NCI-H2196 treated with DMSO at 0.1 percent for 48 hours (cell line): ENCODE data around the gene FBXO41.

Experiments
- DNase-seq: peaks from one replicate; lab custom pipeline; 2025; ENCODE audit not compliant: unreplicated experiment; lab: John Stamatoyannopoulos, UW

Gene FBXO41, protein sequence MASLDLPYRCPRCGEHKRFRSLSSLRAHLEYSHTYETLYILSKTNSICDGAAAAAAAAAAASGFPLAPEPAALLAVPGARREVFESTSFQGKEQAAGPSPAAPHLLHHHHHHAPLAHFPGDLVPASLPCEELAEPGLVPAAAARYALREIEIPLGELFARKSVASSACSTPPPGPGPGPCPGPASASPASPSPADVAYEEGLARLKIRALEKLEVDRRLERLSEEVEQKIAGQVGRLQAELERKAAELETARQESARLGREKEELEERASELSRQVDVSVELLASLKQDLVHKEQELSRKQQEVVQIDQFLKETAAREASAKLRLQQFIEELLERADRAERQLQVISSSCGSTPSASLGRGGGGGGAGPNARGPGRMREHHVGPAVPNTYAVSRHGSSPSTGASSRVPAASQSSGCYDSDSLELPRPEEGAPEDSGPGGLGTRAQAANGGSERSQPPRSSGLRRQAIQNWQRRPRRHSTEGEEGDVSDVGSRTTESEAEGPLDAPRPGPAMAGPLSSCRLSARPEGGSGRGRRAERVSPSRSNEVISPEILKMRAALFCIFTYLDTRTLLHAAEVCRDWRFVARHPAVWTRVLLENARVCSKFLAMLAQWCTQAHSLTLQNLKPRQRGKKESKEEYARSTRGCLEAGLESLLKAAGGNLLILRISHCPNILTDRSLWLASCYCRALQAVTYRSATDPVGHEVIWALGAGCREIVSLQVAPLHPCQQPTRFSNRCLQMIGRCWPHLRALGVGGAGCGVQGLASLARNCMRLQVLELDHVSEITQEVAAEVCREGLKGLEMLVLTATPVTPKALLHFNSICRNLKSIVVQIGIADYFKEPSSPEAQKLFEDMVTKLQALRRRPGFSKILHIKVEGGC

DNA sequence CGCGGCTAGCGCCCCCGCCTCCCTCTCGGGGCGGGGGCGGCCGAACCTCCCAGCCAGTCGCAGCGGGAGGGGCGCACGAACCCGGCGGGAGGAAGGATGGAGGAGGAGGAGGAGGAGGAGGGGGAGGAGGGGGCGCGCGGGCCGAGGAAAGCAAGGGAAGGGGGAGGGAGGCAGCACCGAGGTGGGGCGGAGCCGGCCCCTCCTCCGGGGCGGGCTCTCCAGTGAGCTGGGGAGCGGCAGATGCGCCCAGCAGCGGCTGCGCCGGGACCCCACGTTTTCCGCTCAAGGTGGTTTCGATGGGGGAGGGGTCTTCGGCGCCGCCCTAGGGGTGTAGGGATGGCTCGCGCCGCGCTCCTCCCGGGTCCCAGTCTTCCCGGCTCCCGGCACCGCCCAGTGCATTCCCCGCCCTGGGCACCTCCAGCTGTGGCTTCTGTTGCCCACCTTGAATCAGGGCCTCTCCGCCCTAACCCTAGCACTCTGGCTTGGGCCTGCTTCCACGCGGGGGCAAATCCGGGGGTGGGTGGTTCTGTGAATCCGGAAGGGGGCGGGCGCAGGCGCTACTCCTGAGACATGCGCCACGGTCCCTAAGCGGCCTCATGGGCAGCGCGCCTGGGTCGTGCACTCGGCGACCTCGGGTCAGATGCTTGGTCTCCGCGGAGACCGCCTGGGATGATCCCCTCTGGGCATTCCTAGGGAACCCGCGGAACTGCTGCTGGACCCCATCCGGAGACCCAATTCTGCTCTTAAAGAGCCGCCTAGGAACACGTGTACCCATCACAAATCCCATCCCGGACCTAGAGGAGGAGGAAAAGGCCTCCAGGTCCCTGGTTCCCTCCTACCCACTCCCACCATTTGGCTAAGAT, at the start of gene FBXO41:
Gene FBXO41 (minus strand): TSS at position 183 of the 863 bp plus-strand sequence. CDS start 14,848 bp downstream, outside the sequence.
- DNase-seq = no peak

DNA sequence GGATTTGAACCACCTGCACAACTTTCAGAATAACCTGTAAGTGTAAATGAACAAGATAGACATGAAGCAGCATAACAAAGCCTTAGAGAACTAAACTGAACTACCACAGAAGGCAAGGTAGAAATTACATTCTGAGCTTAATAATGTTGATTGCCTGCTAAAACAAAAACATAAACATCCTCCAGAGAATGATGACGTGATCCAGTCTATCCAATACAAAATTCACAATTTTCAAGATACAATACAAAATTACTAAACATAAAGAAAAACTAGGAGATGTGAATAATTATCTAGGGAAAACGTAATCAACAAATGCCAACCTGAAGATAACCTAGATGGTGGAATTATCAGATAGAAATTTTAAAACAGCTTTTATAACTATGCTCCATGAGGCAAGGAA, 49.8 kb upstream of the FBXO41 start:
- no peak for DNase-seq

DNA sequence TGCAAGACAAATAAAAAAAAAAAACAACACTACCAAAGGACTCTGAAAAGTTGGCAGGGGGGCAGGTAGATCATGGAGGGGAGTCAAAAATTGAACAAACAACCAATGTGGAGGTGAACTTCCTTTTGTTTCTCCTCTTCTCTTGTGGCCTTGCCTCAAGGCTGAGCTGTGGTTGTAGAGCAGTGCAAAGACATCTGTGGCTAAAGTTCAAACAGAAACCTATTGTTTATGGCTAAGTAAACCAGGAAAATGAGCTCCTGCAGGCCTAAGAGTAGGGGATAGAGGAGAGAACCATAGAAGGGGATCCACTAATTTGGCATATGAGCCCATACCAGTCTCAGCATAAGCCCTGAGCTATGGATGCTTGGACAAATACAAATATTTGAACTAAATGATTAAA, 49.3 kb upstream of the FBXO41 start:
- DNase-seq = no peak

DNA sequence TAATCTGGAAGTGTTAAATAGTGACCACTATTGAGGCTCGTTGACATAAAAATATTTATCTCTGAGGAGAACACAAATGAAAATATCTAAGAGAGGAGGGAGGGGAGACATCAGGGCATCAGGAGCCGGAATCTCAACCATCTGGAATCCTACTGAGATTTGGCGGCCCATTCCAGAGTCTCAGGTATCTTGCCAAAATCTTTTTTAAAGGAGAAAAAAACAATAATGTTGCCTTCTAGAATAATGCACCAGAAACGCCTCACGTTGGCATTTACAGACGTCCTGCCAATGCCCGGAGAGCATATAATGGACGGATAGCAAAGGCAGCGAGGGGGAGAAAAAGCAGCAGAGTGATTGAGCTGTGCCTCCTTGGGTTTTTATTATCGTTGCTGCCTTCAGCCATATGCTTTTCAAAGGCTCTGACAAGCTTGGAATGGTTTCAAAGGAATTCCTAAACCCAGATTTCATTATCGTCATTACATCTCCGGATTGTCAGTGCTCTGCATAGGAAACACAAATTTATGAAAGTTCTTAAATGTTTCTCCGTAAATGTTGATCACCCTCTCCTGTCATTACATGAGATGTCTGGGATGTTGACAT, 39.9 kb upstream of the FBXO41 start:
- DNase-seq = no peak

DNA sequence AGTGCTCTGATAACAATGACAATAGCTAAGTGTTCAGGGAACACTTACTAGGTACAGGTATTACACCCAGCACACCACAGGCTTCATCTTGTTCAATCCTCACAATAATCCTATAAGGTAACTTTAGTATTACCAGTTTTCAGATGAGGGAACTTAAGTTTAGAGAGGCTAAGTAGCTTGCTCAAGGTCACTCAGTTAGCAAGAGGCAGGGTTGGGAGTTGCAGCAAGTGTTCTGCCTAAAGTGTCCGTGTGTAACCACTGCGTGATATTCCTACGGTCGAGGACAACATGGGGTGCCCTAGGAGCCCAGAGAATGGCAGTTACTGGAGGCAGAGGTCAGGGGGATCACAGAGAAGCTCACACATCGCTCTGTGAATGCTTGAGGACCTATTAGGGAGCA, 39.3 kb upstream of the FBXO41 start:
- DNase-seq = no peak

DNA sequence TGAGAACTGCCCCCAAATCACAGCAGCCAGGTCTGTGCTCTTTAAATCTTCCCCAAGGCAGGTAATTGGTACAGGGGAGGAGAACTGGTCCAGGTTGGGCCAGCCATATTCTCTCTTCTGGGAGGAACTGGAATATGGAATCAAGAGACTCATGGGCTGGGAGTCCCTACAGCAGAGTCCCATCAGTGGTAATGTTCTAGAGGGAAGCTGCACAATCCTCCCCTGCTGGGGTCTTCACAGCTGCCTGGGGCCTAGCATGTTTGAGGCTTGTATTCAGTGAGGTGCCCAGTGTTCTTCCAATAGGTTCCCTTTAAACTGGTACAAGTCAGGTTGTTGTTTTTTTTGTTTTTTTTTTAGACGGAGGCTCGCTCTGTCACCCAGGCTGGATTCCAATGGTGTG, 30.2 kb upstream of the FBXO41 start:
- no peak for DNase-seq

DNA sequence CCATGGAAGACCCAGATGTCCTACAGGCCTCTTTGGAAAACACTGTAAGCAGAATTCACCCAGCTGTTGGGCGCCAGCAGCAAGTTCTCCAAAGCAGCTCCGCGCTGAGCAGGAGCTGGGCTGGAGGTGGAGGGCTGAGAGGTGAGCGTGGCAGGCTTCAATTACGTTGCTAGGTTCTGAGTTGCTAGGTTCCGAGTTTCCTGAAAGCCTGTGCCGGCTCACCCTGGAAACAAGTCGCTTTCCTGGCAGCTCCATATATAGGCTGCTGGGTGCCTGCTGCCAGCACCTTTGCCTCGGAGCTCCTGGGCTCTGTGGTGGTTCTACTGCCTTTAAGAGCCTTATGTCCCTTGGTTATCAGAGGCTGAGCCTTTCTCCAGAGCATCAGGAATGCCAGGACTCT, 23.4 kb upstream of the FBXO41 start:
- no peak for DNase-seq

DNA sequence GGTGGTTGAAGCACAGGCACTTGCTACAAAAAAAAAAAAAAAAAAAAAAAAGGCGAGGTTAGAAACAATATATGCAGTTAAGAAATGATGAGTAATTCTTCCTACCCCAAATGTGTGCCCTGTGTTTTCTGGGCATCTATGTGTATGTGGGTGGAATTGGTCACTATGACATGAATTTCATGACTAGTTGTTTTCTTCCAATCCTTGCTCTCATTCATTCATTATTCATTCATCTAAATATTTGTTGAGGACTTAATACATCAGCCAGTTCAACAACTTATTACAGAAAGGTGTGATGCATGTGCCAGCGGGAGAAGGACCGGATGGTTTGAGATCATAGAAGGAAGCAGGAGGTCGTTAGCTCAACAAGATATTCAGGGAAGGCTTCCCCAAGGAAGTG, 17.4 kb upstream of the FBXO41 start:
- DNase-seq = no peak

DNA sequence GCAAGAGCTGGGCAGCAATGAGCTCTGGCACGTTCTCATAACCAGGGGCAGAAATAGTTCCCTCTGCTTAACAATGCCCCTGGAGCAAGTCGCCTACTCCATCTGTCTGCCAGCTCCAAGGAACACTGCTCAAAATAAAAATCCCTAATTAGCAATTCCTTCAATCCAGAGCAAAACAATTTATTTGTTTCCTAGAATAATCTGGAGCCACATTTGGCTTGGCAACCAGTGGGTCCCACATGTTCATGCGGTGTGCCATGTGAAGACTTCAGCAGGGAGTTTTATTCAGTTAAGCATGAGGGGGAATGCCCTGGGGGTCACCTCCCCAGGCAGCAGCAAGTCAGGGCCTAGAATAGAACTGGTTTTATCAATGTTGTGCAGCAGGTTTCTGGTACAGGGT, 16.6 kb upstream of the FBXO41 start:
- no peak for DNase-seq

DNA sequence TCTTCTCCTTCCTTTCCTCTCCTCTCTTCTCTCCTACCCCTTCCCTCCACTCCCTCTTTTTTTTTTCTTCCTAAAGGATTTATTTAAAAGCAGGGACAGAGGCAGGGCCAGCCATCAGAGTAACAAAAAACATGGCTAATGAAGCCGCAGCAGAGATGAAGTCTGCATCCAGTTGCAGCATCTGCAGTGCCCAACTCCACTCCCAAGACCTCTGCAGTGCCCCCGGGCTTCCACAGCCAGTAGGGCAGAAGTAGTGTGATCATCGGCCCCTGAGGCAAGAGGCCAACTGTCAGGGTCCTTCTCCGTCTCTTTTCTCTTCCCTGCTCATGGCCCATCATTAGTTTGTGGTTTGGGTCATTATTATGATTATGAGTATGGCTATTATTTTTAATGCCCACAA, 13.3 kb upstream of the FBXO41 start:
- DNase-seq = no peak

DNA sequence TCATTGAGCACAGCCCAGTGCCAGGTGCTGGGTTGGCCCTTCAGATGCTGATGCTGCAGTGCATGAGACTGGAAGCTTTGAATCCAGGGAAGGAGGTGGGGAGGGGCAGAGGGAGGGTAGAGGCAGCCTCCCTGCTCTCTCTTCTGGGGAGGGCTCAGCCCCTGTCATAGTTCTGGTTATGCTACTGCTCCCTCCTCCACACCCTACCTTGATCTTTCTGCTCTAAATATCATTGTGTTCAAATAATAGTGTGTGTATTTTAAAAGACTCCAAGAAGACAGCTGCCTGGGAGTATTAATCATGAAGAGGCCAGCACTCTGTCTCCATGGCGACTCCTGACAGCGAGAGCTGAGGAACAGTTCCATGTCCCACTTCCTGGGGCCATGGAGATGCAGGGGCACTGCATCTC, 12.9 kb upstream of the FBXO41 start:
- no peak for DNase-seq

DNA sequence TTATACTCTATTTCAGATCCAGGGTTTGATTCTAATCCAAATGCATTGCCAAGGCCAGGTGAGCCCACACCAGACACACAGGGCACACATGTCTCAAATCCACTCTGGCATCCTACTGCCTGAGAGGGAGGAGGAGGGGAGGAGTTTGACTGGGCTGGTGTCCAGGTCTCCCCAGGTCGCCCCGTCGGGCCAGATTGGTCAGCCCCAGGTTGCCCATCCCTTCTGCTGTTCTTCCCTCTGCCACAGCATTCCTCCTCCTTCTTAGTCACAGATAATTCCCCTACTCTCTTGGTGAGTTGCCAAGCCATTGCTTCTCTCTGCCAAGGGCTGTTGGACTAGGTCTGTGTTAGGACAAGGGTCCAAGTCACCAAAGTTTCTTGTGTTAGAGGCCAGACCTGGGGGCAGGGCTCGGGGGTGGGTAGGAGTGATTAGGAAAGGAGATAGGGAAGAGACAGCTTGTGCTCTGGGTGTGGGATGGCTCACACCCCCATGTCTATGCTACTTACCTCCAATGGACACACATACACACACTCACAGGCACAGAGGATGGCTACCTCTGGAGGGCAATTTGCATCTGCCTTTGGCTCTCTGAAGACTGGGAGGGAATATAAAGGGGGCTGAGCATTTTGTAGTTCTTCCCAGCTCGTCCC, 11.6 kb upstream of the FBXO41 start:
- no peak for DNase-seq

DNA sequence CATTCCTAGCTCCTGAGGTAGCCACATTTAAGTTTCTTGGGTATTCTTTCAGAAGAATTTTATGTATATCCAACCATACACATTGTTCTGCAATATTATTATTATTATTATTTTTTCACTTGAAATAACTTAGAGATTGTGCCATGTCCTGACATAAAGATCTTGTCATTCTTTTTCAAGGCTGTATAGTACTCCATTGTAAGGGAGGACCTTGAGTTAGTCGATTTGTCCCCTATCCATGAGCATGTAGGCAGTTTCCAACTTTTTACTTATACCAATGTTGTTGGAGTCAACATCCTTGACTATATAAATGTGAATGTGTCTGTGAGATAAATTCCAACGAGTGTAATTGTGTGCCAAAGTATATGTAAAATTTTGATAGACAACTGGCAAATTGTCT, 10.0 kb upstream of the FBXO41 start:
- DNase-seq = no peak

DNA sequence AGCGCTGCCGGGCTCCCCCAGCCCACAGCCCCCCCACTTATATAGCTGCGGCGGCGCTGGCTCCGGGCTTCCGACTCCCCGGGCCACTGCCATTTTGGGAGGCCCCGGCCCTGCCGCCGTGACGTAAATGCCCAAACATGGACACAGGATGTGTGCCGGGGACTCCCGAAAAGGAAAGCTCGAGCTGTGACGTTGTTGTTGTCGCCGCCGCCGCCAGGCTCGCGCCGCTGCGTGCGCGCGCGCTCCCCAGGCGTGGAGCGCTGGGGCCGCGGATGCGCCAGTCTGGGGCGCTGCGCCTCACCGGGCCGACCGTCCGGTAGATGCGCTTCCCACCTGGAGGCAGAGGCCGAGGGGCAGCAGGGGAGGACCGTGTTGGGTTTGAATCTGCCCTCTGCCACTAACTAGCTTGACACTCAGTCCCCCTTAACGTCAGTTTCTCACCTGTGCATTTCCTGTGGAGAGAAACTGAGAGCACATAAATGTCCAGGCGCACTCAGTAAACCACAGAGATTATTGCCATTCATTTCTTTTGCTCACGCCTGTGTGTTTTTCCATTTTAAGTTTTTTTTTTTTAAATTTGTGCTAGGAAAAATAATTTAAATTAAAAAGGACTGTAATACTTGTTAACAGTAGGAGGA, 9.4 kb upstream of the FBXO41 start, which contains the start of gene EGR4:
Gene EGR4 (minus strand): TSS at position 15 of the 638 bp plus-strand sequence. CDS start 231 bp downstream, outside the sequence.
- peak; percentile 47 for DNase-seq

DNA sequence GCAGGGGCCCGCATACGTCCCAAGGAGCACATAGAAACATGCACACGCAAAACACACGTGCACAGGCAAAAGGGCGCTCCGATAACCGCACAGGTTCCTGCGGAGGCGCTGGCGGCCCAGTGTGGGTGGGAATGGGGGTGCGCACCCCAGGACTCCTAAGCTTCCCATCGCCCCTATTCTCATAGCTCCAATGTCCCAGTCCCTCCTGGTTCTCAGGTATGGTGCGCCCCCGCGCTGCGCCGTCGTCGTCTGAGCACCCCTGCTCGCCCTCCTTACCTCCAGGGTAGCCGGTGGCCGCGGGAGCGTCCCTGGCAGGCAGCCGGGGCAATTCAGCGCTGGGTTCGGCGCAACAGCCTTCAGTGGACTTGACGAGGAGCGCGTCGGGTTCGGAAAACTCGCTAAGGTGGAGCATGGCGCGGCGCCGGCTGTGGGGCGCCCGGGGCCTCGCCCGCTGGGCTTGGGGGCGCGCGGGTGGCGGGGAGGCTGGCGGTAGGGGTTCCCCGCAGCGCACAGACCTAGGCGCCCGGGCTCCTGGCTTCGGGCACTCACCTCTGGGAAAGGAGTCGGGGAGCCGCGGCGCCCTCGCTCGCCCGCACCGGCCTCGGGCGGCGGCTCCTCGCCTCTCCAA, 8.7 kb upstream of the FBXO41 start:
- DNase-seq = no peak

DNA sequence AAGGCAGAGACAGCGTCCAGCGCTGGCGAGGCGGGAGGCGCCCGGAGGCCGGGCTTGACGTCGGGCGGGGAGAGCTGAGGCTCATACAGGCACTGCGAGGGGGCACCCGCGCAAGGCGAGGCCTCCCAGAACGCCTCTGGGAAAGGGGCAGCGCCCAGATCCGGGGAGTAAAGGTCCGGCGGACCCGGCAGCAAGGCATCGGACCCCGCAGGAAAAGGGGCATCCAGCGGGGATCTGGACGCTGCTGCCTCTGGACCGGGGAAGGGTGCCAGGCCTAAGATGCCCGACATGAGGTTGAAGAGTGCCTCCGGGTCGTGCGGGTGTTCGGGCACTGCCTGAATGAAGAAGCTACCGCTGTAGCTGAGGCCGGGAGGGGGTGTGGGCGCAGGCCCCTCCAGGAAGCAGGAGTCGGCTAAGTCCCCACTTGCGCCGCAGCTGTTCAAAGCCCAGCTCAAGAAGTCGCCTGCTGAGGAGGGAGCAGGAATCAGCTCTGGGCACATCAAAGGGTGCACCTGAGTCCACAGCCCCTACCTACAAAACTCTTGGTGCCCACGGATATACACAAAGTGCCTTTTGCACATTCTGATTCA, 8.1 kb upstream of the FBXO41 start:
- no peak for DNase-seq

DNA sequence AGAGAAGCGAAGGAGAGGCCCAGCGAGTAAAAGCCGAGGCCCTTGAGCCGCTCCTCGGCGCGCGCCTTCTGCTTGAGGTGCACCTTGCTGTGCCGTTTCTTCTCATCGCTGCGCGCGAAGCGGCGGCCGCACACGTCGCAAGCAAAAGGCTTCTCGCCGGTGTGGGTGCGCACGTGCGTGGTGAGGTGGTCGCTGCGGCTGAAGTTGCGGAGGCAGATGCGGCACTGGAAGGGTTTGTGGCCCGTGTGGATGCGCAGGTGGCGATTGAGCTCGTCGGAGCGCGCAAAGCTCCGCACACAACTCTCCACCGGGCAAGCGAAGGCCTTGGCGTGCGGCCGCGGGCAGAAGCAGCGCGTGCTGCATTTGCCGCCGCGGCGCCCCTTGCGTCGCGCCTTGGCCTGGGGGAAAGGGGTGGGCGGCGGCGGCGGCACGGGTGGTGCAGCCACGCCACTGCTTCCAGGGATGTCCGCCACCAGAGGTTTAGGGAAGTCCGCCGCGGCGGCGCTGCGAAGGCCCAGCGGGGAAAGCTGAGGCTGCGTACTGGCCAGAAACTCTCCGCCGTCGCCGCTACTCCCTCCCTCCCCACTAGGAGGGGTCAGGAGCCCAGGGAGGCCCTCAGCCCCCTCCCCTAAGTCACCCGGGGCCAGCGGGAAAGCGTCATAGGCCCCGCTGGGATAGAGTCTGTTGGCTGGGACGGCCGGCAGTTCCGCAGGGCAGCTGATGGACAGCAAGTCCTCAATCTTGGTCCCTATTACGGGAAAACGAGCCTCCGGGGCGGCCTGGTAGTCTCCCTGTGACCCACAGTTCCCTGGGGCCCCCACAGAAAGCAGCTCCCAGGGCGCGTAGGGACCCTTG, 7.4 kb upstream of the FBXO41 start:
- no peak for DNase-seq

DNA sequence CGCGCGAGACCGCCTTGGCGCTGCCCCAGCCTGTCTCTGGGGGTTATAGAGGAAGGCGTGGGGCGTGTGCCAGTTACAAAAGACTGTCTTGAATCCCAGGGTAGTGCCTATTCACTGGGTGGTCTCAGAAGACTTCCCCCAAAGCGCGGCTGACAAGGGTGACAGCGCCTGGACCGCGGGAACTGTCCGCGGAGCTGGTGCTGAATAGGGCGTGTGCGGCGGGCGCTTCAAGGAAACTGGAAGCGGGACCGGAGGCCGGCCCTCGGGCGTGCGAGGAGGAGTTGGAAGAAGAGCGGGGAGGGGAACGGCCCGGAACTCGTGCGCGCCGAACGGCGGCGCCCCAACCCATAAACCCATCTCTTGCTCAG, 6.8 kb upstream of the FBXO41 start:
- DNase-seq = no peak
